Esophagus muscularis mucosa (tissue), 4 donors: ENCODE results near the gene DNAH6. TPM values are rescaled to one million over a fixed set of nuclear protein-coding genes. Genes with fewer than 3 reads are reported as not detected.
"Not testable (repeated sequence)": the region's sequence is repeated elsewhere in the genome, so short reads cannot be mapped to it uniquely, and the experiment has no call there.

Source experiments
- DNase-seq: peaks from one replicate; pipeline ENCODE4 v3.0.0-alpha.2; 2017; ENCODE audit errors: extremely low spot score
- H3K27ac ChIP-seq, 4 donors: fragments of 200-600 bp; sonication (generic); replicated peaks in 1 of 4; 1 replicate in 3 of 4; 2 replicates in 1 of 4; pipeline ENCODE4 v1.5.1; 2016 to 2019; ENCODE audit warnings: mild to moderate bottlenecking in 1 of 4
- H3K27me3 ChIP-seq, 4 donors: fragments of 200-600 bp; sonication (generic); one replicate each; pipeline versions ENCODE4 v1.5.1 to v1.6.0; 2016 to 2019
- H3K36me3 ChIP-seq, 4 donors: fragments of 200-600 bp; sonication (generic); one replicate each; pipeline ENCODE4 v1.5.1; 2016 to 2019
- H3K4me1 ChIP-seq, 4 donors: fragments of 200-600 bp; sonication (generic); one replicate each; pipeline ENCODE4 v1.5.1; 2016 to 2019
- H3K4me3 ChIP-seq, 4 donors: fragments of 200-600 bp; sonication (generic); 1 replicate in 2 of 4; 2 replicates in 2 of 4; pipeline ENCODE4 v1.5.1; 2016 to 2019; ENCODE audit warnings: mild to moderate bottlenecking in 4 of 4, moderate library complexity in 1 of 4
- H3K9me3 ChIP-seq, 4 donors: fragments of 200-600 bp; sonication (generic); 1 replicate in 3 of 4; 2 replicates in 1 of 4; pipeline ENCODE4 v1.5.1; 2016 to 2019
- EP300 ChIP-seq: sonication (generic); formaldehyde crosslinking; IDR thresholded peaks from one replicate; pipeline ENCODE4 v1.6.1; 2017; ENCODE audit warnings: antibody characterized with exemption
- POLR2A ChIP-seq: fragments of 450-650 bp; IDR thresholded peaks from one replicate; pipeline ENCODE4 v1.6.1; 2017; ENCODE audit warnings: antibody characterized with exemption, moderate library complexity, mild to moderate bottlenecking, low read depth
- POLR2AphosphoS5 ChIP-seq, 2 donors: sonication (generic); formaldehyde crosslinking; IDR thresholded peaks; one replicate each; pipeline ENCODE4 v1.6.1; 2017; ENCODE audit warnings: antibody characterized with exemption in 2 of 2
- WGBS: methylation state at CpG from one replicate; pipeline ENCODE4 v1.1.5; 2018; 5-methylcytosine and 5-hydroxymethylcytosine counted together
- intact Hi-C: fragments of 100-400 bp; cut with DNase I; formaldehyde crosslinking; loops from one replicate; pipeline ENCODE4 v1.15.1; 2023
- total RNA-seq, 4 donors: library from RNA; depleted of rRNA; stranded (reverse); fragments of >200 nt; gene quantifications; one replicate each; pipeline versions ENCODE4 v1.1.0 to v1.2.1, GENCODE V29; 2016
- TF ChIP-seq, protein P1 (sequence below), 3 experiments: fragments of 200-600 bp in 2 of 3; fragments of 450-650 bp in 1 of 3; sonication (generic) in 2 of 3; IDR thresholded peaks; one replicate each; pipeline ENCODE4 v1.5.1; 2017 to 2019; ENCODE audit warnings: antibody characterized with exemption in 3 of 3, mild to moderate bottlenecking in 2 of 3, moderate library complexity in 1 of 3

Gene DNAH6
- total RNA-seq, 4 donors from 2014 or later, result 0.11 to 0.42 (median 0.23) TPM

DNA sequence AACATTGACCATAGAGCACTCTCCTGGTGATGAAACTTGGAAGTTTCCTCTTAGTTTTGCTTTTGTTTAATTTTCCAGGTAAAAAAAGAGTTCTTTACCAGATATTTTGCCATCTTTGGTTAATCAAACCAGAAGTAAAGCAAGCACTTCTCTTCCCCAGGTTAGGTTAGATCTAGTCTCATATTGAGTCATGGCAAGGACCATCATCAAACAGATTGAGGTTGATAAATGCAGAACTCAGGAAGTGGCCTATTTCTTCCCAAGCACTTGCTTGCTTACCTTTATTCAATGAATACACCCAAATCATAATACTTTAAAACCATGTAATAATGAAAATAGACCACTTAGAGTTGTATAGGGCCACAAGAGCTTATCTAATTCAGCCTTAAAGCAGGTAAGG is 23.4 kb downstream of the DNAH6 start:
- intact Hi-C loops, result no loop called here
- no peak for DNase-seq
- Histone ChIP-seq H3K9me3 (no peaks in the 10 kb centered on the region), H3K36me3 (no peaks in the 10 kb centered on the region), H3K27me3 (no peaks in the 10 kb centered on the region), H3K27ac (no peak overlapping the region), H3K4me1 (no peaks in the 10 kb centered on the region), H3K4me3 (no peak overlapping the region)
- TF ChIP-seq, protein P1, sequence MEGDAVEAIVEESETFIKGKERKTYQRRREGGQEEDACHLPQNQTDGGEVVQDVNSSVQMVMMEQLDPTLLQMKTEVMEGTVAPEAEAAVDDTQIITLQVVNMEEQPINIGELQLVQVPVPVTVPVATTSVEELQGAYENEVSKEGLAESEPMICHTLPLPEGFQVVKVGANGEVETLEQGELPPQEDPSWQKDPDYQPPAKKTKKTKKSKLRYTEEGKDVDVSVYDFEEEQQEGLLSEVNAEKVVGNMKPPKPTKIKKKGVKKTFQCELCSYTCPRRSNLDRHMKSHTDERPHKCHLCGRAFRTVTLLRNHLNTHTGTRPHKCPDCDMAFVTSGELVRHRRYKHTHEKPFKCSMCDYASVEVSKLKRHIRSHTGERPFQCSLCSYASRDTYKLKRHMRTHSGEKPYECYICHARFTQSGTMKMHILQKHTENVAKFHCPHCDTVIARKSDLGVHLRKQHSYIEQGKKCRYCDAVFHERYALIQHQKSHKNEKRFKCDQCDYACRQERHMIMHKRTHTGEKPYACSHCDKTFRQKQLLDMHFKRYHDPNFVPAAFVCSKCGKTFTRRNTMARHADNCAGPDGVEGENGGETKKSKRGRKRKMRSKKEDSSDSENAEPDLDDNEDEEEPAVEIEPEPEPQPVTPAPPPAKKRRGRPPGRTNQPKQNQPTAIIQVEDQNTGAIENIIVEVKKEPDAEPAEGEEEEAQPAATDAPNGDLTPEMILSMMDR (IDR thresholded peaks at IDR 0.05), result no peak
- TF ChIP-seq POLR2AphosphoS5 (IDR thresholded peaks at IDR 0.05) (no peak), POLR2A (no peak), EP300 (no peak)

DNA sequence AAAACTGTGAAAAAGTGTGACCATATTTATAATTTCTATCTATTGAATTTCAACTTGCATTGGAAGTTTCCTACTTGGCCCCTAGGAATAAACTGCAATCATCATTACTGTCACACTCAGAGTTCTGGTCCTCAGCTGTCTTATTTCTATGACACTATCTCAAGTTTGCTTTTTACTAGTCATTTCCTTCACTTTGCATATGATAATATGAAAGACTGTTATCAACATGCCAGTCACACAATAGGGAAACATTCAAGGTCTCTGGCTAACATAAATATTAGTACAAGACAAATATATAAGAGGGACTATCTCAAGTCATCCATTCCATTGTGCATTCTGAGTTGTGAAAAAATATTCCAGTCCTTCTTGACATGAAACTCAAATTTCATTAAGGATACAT is 28.7 kb downstream of the DNAH6 start:
- Histone ChIP-seq H3K27ac (no peak overlapping the region), H3K36me3 (no peaks in the 10 kb centered on the region), H3K27me3 (no peaks in the 10 kb centered on the region), H3K9me3 (no peaks in the 10 kb centered on the region), H3K4me1 (no peaks in the 10 kb centered on the region), H3K4me3 (no peak overlapping the region)
- intact Hi-C loops, result no loop called here
- TF ChIP-seq, protein P1 (IDR thresholded peaks at IDR 0.05), result no peak
- TF ChIP-seq EP300, result no peak
- TF ChIP-seq POLR2AphosphoS5 (IDR thresholded peaks at IDR 0.05), result no peak
- TF ChIP-seq POLR2A, result no peak
- DNase-seq, result no peak

DNA sequence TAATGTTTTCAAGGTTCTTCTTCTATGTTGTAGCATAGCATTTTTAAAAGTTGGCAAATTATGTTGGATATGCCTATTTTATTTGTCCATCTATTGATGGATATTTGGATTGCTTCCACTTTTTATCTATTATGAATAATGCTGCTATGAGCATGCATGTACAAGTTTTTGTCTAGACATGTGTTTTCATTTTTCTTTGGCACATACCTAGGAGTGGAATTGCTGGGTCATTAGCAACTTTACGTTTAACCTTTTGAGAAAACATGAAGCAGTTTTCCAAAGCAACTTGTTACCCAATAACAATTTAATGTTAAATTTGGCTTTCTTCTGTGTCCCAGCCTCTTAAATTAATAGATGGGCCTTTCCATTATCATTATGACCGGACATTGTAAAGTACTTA is 30.3 kb downstream of the DNAH6 start:
- TF ChIP-seq, protein P1 (IDR thresholded peaks at IDR 0.05), result no peak
- TF ChIP-seq EP300 (no peak), POLR2AphosphoS5 (IDR thresholded peaks at IDR 0.05) (no peak), POLR2A (no peak)
- intact Hi-C loops, result no loop called here
- Histone ChIP-seq H3K36me3 (no peaks in the 10 kb centered on the region), H3K27me3 (no peaks in the 10 kb centered on the region), H3K4me1 (no peaks in the 10 kb centered on the region), H3K9me3 (no peaks in the 10 kb centered on the region), H3K27ac (no peak overlapping the region), H3K4me3 (no peak overlapping the region)
- WGBS, result 79% methylated on average over 2 of the region's 2 CpGs
- DNase-seq, result no peak

DNA sequence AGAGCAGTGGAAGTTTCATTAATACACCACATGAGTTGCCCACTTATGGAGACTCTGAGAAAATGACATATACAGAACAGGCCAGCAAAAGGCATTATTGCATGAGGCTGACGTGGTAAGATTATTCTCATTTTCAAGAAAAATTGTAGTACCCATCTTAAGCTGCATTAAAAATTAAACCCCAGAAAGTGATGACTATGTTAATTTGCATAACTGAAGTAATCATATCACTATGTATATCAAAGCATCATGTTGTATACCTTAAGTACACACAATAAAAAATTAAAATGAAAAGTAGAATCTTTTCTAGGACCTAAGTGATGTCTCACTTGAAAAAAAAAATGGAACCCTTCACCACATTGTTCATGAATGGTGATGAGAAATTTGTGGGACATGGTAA is 32.0 kb downstream of the DNAH6 start:
- no peaks in the 10 kb centered on the region for H3K9me3 ChIP-seq
- H3K4me3 ChIP-seq, result no peak overlapping the region
- intact Hi-C loops, result no loop called here
- 63% methylated on average over 1 of the region's 1 CpG for WGBS
- no peak for TF ChIP-seq POLR2AphosphoS5 (IDR thresholded peaks at IDR 0.05)
- TF ChIP-seq, protein P1 (IDR thresholded peaks at IDR 0.05), result no peak
- no peak for TF ChIP-seq POLR2A
- TF ChIP-seq EP300, result no peak
- no peaks in the 10 kb centered on the region for H3K36me3 ChIP-seq
- no peaks in the 10 kb centered on the region for H3K27me3 ChIP-seq
- DNase-seq, result no peak
- no peaks in the 10 kb centered on the region for H3K4me1 ChIP-seq
- H3K27ac ChIP-seq, result no peak overlapping the region

DNA sequence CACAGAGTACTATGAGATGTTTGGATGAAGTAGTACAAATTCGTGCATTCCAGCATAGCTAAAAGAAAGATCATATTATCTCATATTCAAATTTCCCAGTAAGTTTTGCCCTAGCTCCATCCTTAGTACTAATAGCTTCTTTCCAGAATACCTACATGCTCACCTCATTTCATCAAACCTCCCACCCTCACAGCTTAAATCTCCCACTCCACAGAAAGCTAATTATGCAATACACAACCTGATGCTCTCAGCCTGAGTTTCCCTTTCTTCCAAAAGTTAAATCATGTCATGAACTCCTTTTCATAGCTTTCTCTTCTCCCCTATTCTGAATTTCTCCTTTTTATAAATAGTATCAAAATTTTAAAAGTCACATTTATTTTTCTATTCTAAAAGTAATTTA is 34.6 kb downstream of the DNAH6 start:
- WGBS, result 35% methylated on average over 1 of the region's 1 CpG
- TF ChIP-seq, protein P1 (IDR thresholded peaks at IDR 0.05), result no peak
- no peak for TF ChIP-seq POLR2A
- no peak for TF ChIP-seq EP300
- TF ChIP-seq POLR2AphosphoS5 (IDR thresholded peaks at IDR 0.05), result no peak

DNA sequence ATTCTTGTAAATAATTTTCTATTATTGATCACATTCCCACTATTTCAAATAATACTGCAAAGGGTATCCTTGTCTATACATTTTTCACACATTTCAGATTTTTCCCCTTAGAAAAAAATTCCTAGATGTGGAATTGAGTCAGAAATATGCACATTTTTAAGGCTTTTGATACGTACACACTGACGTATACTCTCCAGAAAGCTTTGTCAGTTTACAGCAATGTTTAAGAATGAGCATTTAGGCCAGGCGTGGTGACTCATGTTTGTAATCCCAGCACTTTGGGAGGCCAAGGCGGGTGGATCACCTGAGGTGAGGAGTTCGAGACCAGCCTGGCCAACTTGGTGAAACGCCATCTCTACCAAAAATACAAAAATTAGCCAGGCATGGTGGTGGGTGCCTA is 35.2 kb downstream of the DNAH6 start:
- H3K4me3 ChIP-seq, H3K4me1 ChIP-seq, H3K27me3 ChIP-seq, DNase-seq, H3K27ac ChIP-seq, H3K9me3 ChIP-seq, H3K36me3 ChIP-seq, intact Hi-C loops: not testable (repeated sequence)
- 91% methylated on average over 6 of the region's 6 CpGs for WGBS

More for the DNA sequence above, 34.6 kb downstream of the DNAH6 start:
- Histone ChIP-seq H3K4me3 (no peak overlapping the region), H3K27me3 (no peaks in the 10 kb centered on the region), H3K4me1 (no peaks in the 10 kb centered on the region), H3K9me3 (no peaks in the 10 kb centered on the region), H3K27ac (no peak overlapping the region), H3K36me3 (no peaks in the 10 kb centered on the region)
- no peak for DNase-seq
- intact Hi-C loops, result no loop called here
